Nephron (organoid): ENCODE results near the gene ME3.

Experiments
- H3K27ac Mint-ChIP-seq, 3 experiments: 2 replicates each; pipeline ENCODE4 v1.8.0; 2020; ENCODE audit warnings: mixed read lengths in 3 of 3, mild to moderate bottlenecking in 2 of 3, moderate library complexity in 1 of 3
- H3K27me3 Mint-ChIP-seq: 2 replicates; pipeline ENCODE4 v1.8.0; 2021; ENCODE audit warnings: low read depth, mild to moderate bottlenecking, moderate library complexity, mixed read lengths
- H3K36me3 Mint-ChIP-seq: 2 replicates; pipeline ENCODE4 v1.8.0; 2020; ENCODE audit warnings: low read depth, mixed read lengths
- H3K4me1 Mint-ChIP-seq: 2 replicates; pipeline ENCODE4 v1.8.0; 2020; ENCODE audit warnings: mixed read lengths
- H3K4me3 Mint-ChIP-seq, 3 experiments: 2 replicates each; pipeline ENCODE4 v1.8.0; 2020; ENCODE audit warnings: mild to moderate bottlenecking in 3 of 3, mixed read lengths in 3 of 3, moderate library complexity in 2 of 3
- H3K9me3 Mint-ChIP-seq: 2 replicates; pipeline ENCODE4 v1.8.0; 2020; ENCODE audit warnings: mixed read lengths
- TF ChIP-seq, protein P1 (sequence below), 3 experiments: fragments of 200-600 bp; sonication (generic); IDR thresholded peaks; one replicate each; pipeline ENCODE4 v1.5.0; 2021; ENCODE audit warnings: antibody characterized with exemption in 3 of 3; ENCODE audit not compliant: unreplicated experiment in 3 of 3

Gene ME3

DNA sequence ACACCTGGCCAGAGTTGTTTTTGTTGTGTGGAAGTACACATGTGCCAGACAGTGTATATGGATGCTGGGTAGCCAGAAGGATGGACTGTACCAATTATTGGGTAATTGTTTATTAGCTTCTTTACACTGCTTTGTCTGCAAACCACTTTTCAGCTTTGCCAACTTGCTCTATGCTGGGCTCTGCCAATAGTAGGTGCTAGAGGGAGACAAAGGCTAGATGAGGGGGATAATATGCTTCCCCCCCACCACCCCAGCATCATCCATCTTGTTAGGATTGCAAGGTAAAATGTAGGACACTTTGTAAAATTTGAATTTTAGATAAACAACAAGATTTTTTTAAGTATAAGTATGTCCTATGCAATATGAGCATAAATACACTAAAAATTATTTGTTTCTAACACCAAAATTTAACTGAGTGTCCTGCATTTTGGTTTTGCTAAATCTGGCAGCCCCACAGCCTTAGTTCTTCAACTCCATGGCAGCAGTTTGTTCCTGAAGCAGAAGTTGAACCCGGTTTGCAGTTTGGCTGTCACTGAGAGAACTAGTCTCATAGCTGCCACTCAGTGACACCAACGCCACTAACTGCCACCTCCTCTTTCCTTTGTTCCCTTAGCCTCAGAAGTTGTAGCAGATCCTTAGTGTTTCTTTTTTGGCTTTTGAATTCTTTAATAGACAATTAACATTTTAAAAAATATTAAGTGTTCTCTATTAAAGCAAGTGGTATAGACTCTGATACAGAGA, 219.0 kb downstream of the ME3 start:
- H3K36me3 Mint-ChIP-seq: no peaks in the 10 kb centered on the region
- no peaks in the 10 kb centered on the region for H3K27me3 Mint-ChIP-seq
- TF ChIP-seq, protein P1, sequence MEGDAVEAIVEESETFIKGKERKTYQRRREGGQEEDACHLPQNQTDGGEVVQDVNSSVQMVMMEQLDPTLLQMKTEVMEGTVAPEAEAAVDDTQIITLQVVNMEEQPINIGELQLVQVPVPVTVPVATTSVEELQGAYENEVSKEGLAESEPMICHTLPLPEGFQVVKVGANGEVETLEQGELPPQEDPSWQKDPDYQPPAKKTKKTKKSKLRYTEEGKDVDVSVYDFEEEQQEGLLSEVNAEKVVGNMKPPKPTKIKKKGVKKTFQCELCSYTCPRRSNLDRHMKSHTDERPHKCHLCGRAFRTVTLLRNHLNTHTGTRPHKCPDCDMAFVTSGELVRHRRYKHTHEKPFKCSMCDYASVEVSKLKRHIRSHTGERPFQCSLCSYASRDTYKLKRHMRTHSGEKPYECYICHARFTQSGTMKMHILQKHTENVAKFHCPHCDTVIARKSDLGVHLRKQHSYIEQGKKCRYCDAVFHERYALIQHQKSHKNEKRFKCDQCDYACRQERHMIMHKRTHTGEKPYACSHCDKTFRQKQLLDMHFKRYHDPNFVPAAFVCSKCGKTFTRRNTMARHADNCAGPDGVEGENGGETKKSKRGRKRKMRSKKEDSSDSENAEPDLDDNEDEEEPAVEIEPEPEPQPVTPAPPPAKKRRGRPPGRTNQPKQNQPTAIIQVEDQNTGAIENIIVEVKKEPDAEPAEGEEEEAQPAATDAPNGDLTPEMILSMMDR (IDR thresholded peaks at IDR 0.05; ENCODE audit: unreplicated experiment in 3 of 3): no peak
- H3K4me1 Mint-ChIP-seq: peaks cover 18% of the 10 kb centered on the region
- H3K4me3 Mint-ChIP-seq: no peak overlapping the region
- H3K27ac Mint-ChIP-seq: no peak overlapping the region
- H3K9me3 Mint-ChIP-seq: no peaks in the 10 kb centered on the region

DNA sequence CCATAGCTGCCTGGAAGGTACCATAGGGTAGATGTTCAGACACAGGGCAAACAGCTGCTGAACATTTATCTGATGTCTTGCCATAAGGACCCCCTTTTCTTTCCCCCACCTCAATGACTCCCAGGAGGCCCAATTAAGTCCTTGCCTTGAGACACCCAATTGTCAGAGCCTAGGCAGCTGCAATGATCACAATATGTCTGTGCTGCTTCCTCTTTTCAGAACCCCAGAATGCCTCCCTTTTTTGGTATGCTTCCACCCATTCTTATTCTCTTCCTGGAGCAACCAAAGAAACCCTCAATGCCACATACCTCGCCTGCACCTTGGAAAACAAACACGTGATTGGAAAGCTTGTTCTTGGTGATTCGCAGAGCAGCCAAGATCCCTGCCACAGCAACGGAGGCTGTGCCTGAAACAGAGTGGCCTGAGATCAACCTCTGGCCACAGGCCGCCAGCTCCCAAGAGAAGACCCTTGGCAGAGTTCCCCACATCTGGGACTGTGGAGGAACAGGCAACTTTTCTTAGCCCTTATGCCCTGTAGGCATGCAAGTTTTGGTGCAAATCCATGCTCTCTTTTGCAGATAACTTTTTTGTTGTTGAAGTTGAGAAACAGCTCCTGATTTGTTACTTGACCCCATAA, 222.3 kb downstream of the ME3 start:
- Mint-ChIP-seq H3K27ac (no peak overlapping the region), H3K4me3 (no peak overlapping the region), H3K4me1 (peaks cover 4% of the 10 kb centered on the region), H3K36me3 (no peaks in the 10 kb centered on the region), H3K27me3 (no peaks in the 10 kb centered on the region), H3K9me3 (no peaks in the 10 kb centered on the region)
- TF ChIP-seq, protein P1 (IDR thresholded peaks at IDR 0.05; ENCODE audit: unreplicated experiment in 3 of 3): no peak

DNA sequence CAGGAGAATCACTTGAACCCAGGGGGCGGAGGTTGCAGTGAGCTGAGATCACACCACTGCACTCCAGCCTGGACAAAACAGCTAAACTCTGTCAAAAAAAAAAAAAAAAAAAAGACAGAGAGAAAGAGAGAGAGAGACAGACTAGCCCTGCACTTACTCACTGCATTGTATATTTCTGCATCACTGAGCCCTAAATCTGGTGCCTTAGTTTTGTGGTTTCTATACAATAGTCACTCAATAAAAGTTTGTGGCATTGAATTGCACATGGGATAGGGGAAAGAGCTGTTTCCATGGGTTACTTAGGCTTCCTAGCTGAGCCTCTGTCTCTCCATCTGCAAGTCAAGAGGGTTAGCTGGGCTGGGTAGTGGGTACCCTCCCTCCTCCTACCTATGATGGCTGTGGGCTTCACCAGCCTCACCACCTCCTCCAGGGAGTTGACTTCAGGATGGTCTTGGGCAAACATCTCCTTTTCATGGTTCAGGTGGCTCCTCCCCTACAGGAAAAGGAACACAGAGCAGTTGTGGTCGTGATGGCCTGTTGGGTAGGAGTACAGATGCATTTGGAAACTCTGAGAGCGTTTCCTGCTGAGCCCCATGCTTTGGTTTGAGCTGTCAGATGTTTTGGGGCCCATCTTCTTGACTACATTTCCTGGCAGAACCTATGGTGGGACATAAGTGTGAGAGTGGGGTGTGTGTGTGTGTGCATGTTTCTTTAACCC, 224.5 kb downstream of the ME3 start:
- H3K36me3 Mint-ChIP-seq: no peaks in the 10 kb centered on the region
- no peak overlapping the region for H3K27ac Mint-ChIP-seq
- TF ChIP-seq, protein P1 (IDR thresholded peaks at IDR 0.05; ENCODE audit: unreplicated experiment in 3 of 3): no peak
- no peaks in the 10 kb centered on the region for H3K9me3 Mint-ChIP-seq
- peaks cover 4% of the 10 kb centered on the region for H3K4me1 Mint-ChIP-seq
- H3K27me3 Mint-ChIP-seq: no peaks in the 10 kb centered on the region
- H3K4me3 Mint-ChIP-seq: no peak overlapping the region

DNA sequence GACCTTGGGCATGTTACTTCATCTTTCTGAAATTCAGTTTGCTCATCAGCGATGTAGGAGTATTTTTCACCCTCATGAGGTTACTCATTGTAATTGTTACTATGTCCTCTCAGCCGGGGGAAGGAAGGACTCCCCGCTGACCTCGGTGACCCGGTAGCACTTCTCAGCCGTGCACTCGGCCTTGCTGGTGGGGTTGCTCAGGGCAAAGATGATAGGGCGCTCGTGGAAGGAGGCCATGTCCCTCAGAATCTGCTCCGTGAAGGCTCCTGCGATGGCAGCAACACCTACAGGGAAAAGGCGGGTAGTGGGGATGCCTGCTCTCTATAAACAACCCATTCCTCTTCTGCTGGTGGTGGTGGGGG, 225.5 kb downstream of the ME3 start:
- Mint-ChIP-seq H3K27me3 (no peaks in the 10 kb centered on the region), H3K36me3 (no peaks in the 10 kb centered on the region), H3K4me1 (peaks cover under 1% of the 10 kb centered on the region), H3K4me3 (no peak overlapping the region), H3K9me3 (no peaks in the 10 kb centered on the region), H3K27ac (no peak overlapping the region)
- TF ChIP-seq, protein P1 (IDR thresholded peaks at IDR 0.05; ENCODE audit: unreplicated experiment in 3 of 3): no peak

DNA sequence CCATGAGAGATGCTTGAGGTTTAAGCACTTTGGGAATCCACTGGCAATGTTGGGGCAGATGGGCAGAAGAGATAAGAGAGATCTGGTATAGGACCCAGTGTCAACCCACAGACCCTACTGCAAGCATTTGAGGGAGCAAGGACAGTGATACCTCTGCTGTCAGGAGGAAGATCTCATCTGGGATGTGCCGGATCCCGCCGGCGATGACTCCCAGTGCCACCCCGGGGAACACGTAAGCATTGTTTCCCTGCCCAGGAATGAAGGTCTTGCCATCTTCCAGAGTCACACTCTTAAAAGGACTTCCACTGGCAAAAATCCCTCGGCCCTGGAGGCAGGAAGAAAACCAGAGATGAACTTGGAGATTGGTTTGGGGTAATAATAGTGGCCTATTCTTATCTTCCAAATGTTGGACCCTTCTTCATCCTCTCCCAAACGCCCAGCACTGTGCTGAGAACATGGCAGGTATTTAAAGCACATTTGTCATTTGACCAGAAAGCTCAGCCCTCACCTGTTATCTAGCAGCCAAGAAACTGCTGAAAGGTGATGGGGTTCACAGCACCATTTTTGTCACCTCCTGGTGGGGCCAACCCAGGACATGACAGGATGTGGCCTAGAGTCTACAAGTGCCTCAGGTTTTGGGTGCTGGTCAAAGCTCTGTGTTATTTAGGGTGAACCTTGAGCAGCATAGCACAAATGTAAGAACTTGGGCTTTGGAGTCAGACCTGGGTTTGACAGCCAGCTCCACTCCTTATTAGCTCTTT, 226.1 kb downstream of the ME3 start:
- H3K36me3 Mint-ChIP-seq: no peaks in the 10 kb centered on the region
- H3K9me3 Mint-ChIP-seq: no peaks in the 10 kb centered on the region
- no peaks in the 10 kb centered on the region for H3K4me1 Mint-ChIP-seq
- H3K27ac Mint-ChIP-seq: no peak overlapping the region
- no peak overlapping the region for H3K4me3 Mint-ChIP-seq
- no peaks in the 10 kb centered on the region for H3K27me3 Mint-ChIP-seq
- TF ChIP-seq, protein P1 (IDR thresholded peaks at IDR 0.05; ENCODE audit: unreplicated experiment in 3 of 3): no peak
